Breast epithelium (tissue), 4 donors: ENCODE measurements around the gene FOXD1. TPM values are rescaled to one million over a fixed set of nuclear protein-coding genes. Genes with fewer than 3 reads are reported as not detected.

Experiments
- DNase-seq, 2 donors: peaks; one replicate each; pipeline ENCODE4 v3.0.0-alpha.2; 2019; ENCODE audit warnings: low spot score in 2 of 2
- H3K27ac ChIP-seq, 2 donors: fragments of 200-600 bp; sonication (generic) in 1 of 2; one replicate each; pipeline ENCODE4 v1.5.1; 2016 to 2019; ENCODE audit warnings: mild to moderate bottlenecking in 1 of 2
- H3K27me3 ChIP-seq, 2 donors: fragments of 200-600 bp; sonication (generic) in 1 of 2; one replicate each; pipeline versions ENCODE4 v1.5.1 to v1.6.0; 2017 to 2019; ENCODE audit warnings: control low read depth in 1 of 2, mild to moderate bottlenecking in 1 of 2
- H3K36me3 ChIP-seq: fragments of 200-600 bp; one replicate; pipeline ENCODE4 v1.5.1; 2019
- H3K4me1 ChIP-seq, 2 donors: fragments of 200-600 bp; sonication (generic); one replicate each; pipeline ENCODE4 v1.5.1; 2016 to 2019; ENCODE audit warnings: control low read depth in 1 of 2
- H3K4me3 ChIP-seq, 3 donors: fragments of 200-600 bp; sonication (generic); 1 replicate in 2 of 3; 2 replicates in 1 of 3; pipeline ENCODE4 v1.5.1; 2016 to 2019; ENCODE audit warnings: mild to moderate bottlenecking in 3 of 3, moderate library complexity in 2 of 3
- H3K9me3 ChIP-seq, 2 donors: fragments of 200-600 bp; sonication (generic) in 1 of 2; one replicate each; pipeline ENCODE4 v1.5.1; 2016 to 2019; ENCODE audit warnings: control low read depth in 1 of 2
- CTCF ChIP-seq, 3 donors: fragments of 450-650 bp; IDR thresholded peaks; one replicate each; pipeline ENCODE4 v1.5.1; 2016 to 2017; ENCODE audit warnings: antibody characterized with exemption in 3 of 3, mild to moderate bottlenecking in 3 of 3, moderate library complexity in 3 of 3
- POLR2A ChIP-seq: fragments of 450-650 bp; IDR thresholded peaks from one replicate; pipeline ENCODE4 v1.6.1; 2016; ENCODE audit warnings: antibody characterized with exemption, mild to moderate bottlenecking, moderate library complexity
- POLR2AphosphoS5 ChIP-seq, 3 donors: sonication (generic); formaldehyde crosslinking; IDR thresholded peaks; one replicate each; pipeline ENCODE4 v1.6.1; 2017; ENCODE audit warnings: antibody characterized with exemption in 3 of 3
- intact Hi-C: fragments of 100-400 bp; cut with DNase I; formaldehyde crosslinking; loops from one replicate; pipeline ENCODE4 v1.15.1; 2023; ENCODE audit warnings: low total_unique reads
- total RNA-seq, 3 donors: library from RNA; depleted of rRNA; stranded (reverse); fragments of >200 nt; gene quantifications; one replicate each; pipeline ENCODE4 v1.1.0, GENCODE V29; 2016

FOXD1 gene
- total RNA-seq, 3 donors from 2014 or later = 0.29 to 0.32 TPM; not detected in 1

GRCh38 chr5:73435759-73436534 lies 12.6 kb downstream of the FOXD1 start:
- intact Hi-C loops = loop anchor here (5.0 kb wide), 2 partner anchors 1586 to 1614 kb away; no protein-coding TSS in a partner anchor
- no peak for DNase-seq
- Histone ChIP-seq H3K9me3 (no peaks in the 10 kb centered on the region), H3K27me3 (peaks cover 13 to 91% of the 10 kb centered on the region in 2 donors), H3K36me3 (no peaks in the 10 kb centered on the region), H3K4me3 (peak overlapping the region in 2 of 3 donors; percentile 30 to 59), H3K27ac (no peak overlapping the region), H3K4me1 (peaks cover 7 to 8% of the 10 kb centered on the region in 2 donors)
- no peak for TF ChIP-seq POLR2A
- no peak for TF ChIP-seq POLR2AphosphoS5 (IDR thresholded peaks at IDR 0.05)
- TF ChIP-seq CTCF (IDR thresholded peaks at IDR 0.05) = no peak

GRCh38 chr5:73434907-73435306 lies 13.7 kb downstream of the FOXD1 start:
- DNase-seq = no peak
- Histone ChIP-seq H3K4me3 (no peak overlapping the region), H3K27me3 (peaks cover 13 to 89% of the 10 kb centered on the region in 2 donors), H3K9me3 (no peaks in the 10 kb centered on the region), H3K4me1 (peaks cover 7 to 8% of the 10 kb centered on the region in 2 donors), H3K27ac (no peak overlapping the region), H3K36me3 (no peaks in the 10 kb centered on the region)
- no peak for TF ChIP-seq POLR2AphosphoS5 (IDR thresholded peaks at IDR 0.05)
- TF ChIP-seq POLR2A = no peak
- no peak for TF ChIP-seq CTCF (IDR thresholded peaks at IDR 0.05)
- intact Hi-C loops = loop anchor here (5.0 kb wide), 2 partner anchors 1587 to 1613 kb away; no protein-coding TSS in a partner anchor

- intact Hi-C loops = no loop called here
- TF ChIP-seq POLR2AphosphoS5 (IDR thresholded peaks at IDR 0.05) = no peak
- no peak for TF ChIP-seq POLR2A
- TF ChIP-seq CTCF (IDR thresholded peaks at IDR 0.05) = no peak
Measured at GRCh38 chr5:73434461-73434860, 14.1 kb downstream of the FOXD1 start.

GRCh38 chr5:73433982-73434342 lies 14.6 kb downstream of the FOXD1 start:
- H3K27ac ChIP-seq = no peak overlapping the region
- peaks cover 13 to 81% of the 10 kb centered on the region in 2 donors for H3K27me3 ChIP-seq
- no peaks in the 10 kb centered on the region for H3K9me3 ChIP-seq
- DNase-seq = no peak
- no peak overlapping the region for H3K4me3 ChIP-seq
- intact Hi-C loops = no loop called here
- no peaks in the 10 kb centered on the region for H3K36me3 ChIP-seq
- TF ChIP-seq CTCF (IDR thresholded peaks at IDR 0.05) = no peak
- no peak for TF ChIP-seq POLR2A
- no peak for TF ChIP-seq POLR2AphosphoS5 (IDR thresholded peaks at IDR 0.05)
- peaks cover 7 to 8% of the 10 kb centered on the region in 2 donors for H3K4me1 ChIP-seq

More at GRCh38 chr5:73434461-73434860, 14.1 kb downstream of the FOXD1 start:
- DNase-seq = no peak
- Histone ChIP-seq H3K9me3 (no peaks in the 10 kb centered on the region), H3K4me1 (peaks cover 7 to 8% of the 10 kb centered on the region in 2 donors), H3K36me3 (no peaks in the 10 kb centered on the region), H3K27ac (no peak overlapping the region), H3K4me3 (no peak overlapping the region), H3K27me3 (peaks cover 13 to 86% of the 10 kb centered on the region in 2 donors)

- H3K4me3 ChIP-seq = no peak overlapping the region
- no peaks in the 10 kb centered on the region for H3K36me3 ChIP-seq
- intact Hi-C loops = no loop called here
- peaks cover 13 to 80% of the 10 kb centered on the region in 2 donors for H3K27me3 ChIP-seq
- H3K4me1 ChIP-seq = peaks cover 7 to 8% of the 10 kb centered on the region in 2 donors
- TF ChIP-seq POLR2A (no peak), POLR2AphosphoS5 (IDR thresholded peaks at IDR 0.05) (no peak), CTCF (IDR thresholded peaks at IDR 0.05) (no peak)
- H3K27ac ChIP-seq = no peak overlapping the region
- DNase-seq = no peak
- no peaks in the 10 kb centered on the region for H3K9me3 ChIP-seq
Measured at GRCh38 chr5:73433272-73433981, 15.2 kb downstream of the FOXD1 start.
